ENCODE results near the gene CNN1.
A peak's percentile ranks its signal among the peaks of the same experiment; 100 is the strongest.
"Not testable (repeated sequence)": the region's sequence is repeated elsewhere in the genome, so short reads cannot be mapped to it uniquely, and the experiment has no call there.

CNN1 gene

DNA sequence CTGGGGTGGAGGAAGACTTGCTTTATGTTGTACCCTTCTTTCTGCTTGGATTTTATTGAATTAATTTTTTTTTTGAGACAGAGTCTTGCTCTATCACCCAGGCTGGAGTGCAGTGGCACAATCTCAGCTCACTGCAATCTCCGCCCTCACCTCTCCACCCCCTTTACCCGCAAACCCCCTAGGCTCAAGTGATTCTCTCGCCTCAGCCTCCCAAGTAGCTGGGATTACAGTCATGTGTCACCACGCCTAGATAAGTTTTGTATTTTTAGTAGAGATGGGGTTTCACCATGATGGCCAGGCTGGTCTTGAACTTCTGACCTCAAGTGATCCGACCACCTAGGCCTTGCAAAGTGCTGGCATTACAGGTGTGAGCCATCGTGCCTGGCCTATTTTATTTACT lies 34.7 kb downstream of the CNN1 start:
- DNase-seq, result not testable (repeated sequence)

DNA sequence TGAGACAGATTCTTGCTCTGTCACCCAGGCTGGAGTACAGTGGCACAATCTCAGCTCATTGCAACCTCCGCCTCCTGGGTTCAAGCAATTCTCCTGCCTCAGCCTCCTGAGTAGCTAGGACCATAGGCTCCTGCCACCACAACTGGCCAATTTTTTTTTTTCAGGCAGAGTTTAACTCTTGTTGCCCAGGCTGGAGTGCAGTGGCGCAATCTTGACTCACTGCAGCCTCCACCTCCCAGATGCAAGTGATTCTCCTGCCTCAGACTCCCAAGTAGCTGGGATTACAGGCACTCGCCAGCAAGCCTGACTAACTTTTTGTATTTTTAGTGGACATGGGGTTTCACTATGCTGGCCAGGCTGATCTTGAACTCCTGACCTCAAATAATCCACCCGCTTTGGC lies 35.1 kb downstream of the CNN1 start:
- not testable (repeated sequence) for DNase-seq

GRCh38 chr19:11574689-11575088 lies 36.0 kb downstream of the CNN1 start:
- no peak for DNase-seq

DNA sequence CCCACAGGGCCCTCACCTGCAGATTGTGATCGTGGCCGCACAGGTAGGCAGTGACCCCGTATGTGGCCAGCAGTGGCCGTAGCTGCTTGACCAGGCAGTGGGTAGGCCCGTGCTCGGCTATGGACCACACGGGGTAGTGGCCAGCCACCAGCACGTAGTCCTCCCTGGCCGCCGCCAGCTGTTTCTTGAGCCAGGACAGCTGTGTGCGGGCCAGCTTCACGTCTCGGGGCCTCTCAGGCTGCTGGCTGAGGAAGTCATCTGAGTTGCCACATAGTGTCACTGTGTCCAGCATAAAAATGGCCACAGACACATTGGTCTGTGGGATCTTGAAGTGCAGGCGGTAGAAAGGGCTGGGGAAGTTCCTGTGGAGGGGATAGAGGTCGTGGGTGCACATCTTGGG lies 37.6 kb downstream of the CNN1 start:
- DNase-seq, result no peak

DNA sequence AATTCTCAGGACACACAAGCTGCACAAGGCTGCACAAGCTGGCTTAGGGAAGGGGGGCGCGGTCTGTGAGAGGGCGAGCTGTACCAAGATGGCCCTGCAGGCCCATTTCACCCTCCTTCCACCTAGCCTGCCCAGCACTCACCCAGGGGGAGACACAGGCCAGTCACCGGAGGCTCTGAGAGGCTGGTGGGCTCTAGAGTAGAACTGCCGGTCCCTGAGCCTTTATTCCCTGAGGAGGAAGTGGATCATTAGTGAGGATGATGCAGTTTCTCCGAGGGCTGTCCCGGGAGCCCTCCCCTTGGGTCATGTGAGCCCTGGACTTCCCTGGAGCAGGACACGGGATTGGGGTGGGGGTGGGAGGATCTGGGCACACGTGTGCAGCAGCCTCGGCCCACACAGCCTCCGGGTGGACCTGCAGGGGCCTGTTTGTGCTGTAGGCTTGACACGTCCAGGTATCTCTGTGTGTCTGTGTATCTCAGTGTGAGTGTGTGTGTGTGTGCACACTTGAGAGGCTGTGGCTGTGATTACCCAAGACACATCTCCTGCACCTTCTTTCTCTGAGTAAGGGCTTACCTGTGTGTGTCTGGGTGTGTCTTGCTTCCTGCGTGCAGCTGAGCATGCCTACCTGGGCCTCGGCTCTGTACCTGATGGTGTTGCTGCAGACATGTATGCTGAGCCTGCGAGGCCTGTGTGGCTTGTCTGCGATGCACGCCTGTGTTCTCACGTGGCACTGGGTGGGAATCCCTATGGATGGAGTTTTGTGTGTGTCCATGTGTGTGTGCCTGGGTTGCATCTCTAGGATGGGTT lies 39.0 kb downstream of the CNN1 start, which contains the start of gene ACP5:
TSS of gene ACP5 (minus strand) at position 195 of the 807 bp plus-strand sequence. CDS start 328 bp downstream, outside the sequence.
- DNase-seq, result no peak

DNA sequence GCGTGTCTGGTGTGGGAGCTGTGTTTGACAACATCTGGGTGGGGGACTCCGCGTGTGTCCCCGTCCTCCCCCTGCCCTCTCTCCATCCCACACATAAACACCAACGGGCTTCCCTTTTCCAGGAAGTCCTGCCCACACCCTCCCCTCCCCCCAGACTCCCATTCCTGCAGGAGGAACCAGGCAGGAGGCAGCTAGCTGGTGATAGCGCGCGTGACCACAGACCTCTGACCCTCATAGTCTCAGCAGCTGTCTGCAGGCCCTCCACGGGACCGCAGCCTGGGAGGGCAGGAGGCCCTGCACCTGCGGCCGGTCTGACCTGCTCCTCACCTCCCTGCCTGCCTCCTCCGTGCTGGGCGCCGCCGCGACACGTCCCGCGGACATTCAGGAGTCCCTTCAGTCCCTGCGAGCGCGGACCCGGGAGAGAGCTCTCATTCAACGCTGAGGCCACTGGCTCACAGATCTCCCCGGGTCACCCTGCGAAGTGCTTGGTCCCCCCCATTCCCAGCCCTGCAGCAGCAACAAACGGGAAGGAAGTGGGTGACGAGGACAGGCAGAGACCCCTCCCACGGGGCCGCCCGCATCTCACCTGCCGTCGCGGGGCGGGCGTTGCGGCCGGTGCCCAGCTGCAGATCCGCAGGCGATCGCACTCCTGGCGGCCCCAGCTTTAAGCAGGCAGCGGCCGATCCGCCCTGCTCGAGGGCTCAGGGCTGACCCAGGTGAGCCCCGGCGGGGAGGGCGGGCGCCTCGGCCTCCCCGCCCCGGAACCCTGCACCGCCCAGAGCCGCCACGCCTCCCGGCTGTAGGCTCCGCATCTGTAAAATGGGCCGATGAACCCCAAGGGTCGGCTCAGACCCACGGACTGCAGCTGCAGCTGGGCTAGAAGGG lies 39.8 kb downstream of the CNN1 start:
- DNase-seq, result no peak

- DNase-seq, result no peak
Observed at GRCh38 chr19:11580116-11580515, 41.5 kb downstream of the CNN1 start.

- no peak for DNase-seq
Observed at GRCh38 chr19:11581740-11582139, 43.1 kb downstream of the CNN1 start.

DNA sequence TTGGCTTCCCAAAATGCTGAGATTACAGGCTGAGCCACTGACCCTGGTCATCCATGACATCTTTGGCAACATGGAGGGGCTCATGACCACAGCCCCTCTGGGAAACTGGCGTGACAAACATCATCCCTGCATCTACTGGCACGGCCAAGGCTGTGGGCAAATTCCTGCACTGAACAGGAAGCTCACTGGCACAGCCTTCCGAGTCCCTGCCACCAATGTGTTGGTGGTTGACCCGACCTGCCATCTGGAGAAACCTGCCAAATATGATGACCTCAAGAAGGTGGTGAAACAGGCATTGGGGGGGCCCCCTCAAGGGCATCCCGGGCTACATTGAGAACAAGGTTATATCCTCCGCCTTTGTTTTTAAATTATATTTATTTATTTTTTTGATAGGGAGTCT lies 47.7 kb downstream of the CNN1 start:
- DNase-seq, result no peak

DNA sequence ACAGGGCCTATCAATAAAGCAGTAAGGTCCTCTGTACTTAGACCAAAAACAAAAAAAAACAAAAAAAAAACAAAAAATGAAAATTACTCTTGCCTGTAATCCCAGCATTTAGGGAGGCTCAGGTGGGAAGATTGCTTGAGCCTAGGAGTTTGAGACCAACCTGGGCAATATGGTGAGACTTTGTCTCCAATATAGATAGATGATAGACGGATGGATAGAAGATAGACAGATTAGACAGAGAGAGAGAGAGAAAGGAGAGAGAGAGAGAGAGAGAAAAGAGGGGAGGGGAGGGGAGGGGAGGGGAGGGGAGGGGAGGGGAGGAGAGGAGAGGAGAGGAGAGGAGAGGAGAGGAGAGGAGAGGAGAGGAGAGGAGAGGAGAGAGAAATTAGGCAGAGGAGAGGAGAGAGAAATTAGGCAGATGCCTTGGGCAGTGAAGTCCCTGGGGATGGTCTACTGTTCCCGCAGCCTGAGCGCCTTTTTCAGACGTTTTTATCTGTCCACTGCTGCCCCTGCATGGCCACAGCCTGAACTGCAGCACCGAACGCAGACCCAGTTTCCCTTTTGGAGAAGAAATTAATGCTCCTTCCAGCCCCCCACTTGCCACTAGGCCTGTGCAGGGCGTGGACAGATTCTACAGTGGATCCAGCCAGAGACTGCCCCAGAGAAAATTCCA lies 48.8 kb downstream of the CNN1 start:
- DNase-seq, result peak; percentile 83

- DNase-seq, result peak; percentile 67
Observed at GRCh38 chr19:11587975-11588631, 49.5 kb downstream of the CNN1 start.

DNA sequence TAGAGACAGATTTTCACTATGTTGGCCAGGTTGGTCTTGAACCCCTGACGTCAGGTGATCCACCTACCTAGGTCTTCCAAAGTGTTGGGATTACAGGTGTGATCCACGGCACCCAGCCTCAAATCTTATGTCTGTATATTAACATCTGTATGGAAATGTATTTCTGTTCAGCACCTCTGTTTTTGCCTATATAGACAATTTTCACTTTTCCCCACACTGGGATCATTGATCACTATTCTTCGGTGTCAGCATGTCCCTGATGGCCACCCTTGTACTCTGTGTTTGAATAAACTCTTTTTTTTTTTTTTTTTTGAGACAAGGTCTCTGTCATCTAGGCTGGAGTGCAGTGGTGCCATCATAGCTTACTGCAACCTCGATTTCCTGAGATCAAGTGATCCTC lies 55.4 kb downstream of the CNN1 start:
- DNase-seq, result no peak

DNA sequence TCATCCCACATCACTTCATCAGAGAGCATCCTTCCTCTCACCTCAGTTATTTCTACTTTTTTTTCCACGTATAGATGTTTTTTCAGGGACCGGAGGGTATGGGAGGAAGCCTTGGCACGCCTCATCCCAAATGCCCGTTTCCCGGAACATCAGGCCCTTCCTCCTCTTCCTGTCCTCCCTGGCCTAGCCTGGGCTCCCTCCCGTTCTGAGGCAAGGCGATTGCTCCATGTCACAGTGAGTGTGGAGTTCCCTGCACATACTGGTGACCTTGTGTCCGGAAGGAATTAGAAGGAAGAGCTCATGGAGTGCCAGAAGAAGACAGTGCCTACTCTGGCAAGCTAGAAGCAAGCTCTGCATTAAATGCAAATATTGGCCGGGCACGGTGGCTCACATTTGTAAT lies 57.5 kb downstream of the CNN1 start:
- no peak for DNase-seq

GRCh38 chr19:11597202-11598102 lies 58.8 kb downstream of the CNN1 start, which contains the start of gene ZNF627:
ZNF627 (plus strand) TSS chr19:11597483; CDS start chr19:11597628, 145 bp downstream.
- DNase-seq, result peak; percentile 97

DNA sequence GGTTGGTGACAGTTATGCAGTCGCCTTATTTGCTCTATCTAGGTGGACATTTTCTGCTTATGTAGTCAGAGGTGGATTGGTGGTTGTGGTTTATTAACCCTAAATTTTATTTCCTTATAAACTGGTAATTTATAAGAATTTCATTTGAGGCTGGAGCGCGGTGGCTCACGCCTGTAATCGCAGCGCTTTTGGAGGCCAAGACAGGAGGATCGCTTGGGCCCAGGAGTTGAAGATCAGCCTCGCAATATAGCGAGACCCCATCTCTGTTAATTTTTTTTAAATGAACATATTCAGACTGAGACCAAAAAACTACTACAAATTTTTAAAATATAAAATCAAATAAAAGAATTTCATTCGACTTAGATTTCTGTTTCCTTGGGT lies 59.4 kb downstream of the CNN1 start:
- no peak for DNase-seq

GRCh38 chr19:11598746-11599145 lies 60.1 kb downstream of the CNN1 start:
- DNase-seq, result no peak

DNA sequence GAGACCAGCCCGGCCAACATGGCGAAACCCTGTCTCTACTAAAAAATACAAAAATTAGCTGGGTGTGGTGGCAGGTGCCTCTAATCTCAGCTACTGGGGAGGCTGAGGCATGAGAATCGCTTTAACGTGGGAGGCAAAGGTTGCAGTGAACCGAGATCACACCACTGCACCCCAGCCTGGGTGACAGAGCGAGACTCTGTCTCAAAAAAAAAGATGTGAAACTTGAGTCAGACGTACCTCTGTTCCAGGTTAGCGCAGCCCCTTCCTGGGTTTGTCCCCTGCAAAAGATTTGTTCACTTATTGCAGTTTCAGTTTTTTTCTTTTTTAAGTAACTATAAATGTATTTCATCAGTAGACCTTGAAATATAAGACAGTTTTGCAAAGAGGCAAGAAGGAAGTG lies 61.1 kb downstream of the CNN1 start:
- not testable (repeated sequence) for DNase-seq
